ENCODE results near the gene RAB43. TPM values are rescaled to one million over a fixed set of nuclear protein-coding genes. Genes with fewer than 3 reads are reported as not detected.
"Not testable (repeated sequence)": the region's sequence is repeated elsewhere in the genome, so short reads cannot be mapped to it uniquely, and the experiment has no call there.

Gene RAB43
- 10 to 100 TPM; 36.9 to 38.8 TPM for total RNA-seq

DNA sequence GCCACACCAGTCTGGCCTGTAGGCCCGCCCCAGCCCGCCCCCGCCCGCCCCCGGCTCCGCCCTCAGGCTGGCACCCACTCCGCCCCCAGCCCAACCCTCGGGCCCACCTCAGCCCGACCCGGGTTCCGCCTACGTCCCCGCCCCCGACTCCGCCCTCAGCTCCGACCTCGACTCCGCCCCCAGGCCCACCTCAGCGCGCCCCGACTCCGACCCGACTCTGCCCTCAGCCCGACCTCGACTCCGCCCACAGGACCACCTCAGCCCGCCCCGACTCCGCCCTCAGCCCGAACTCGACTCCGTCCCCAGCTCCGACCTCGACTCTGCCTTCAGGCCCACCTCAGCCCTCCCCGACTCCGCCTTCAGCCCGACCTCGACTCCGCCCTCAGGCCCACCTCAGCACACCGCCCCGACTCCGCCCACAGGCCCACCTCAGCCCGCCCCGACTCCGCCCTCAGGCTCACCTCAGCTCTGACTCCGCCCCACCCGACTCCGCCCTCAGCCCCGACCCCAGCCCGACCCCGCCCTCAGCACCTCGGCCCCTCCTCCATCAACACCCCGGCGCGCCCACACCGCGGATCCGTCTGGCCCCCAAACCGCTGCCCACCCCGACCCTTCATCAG lies at the start of gene RAB43:
Gene RAB43, minus strand, starts transcription at position 13 of the 620 bp plus-strand sequence. CDS start 315 bp downstream, outside the sequence.
- H3K27me3 Mint-ChIP-seq: peaks cover 3% of the 10 kb centered on the region
- peak within 1 kb of the TSS; percentile 95 for H3K4me3 Mint-ChIP-seq
- H3K9me3 Mint-ChIP-seq: no peaks in the 10 kb centered on the region
- H3K36me3 Mint-ChIP-seq: peaks cover 42% of the 10 kb centered on the region
- peaks cover 31% of the 10 kb centered on the region for H3K4me1 Mint-ChIP-seq
- H3K27ac Mint-ChIP-seq: peak within 1 kb of the TSS; percentile 99
- DNase-seq: peak; percentile 90

GRCh38 chr3:129166579-129167332 lies 45.2 kb upstream of the RAB43 start:
- Mint-ChIP-seq H3K4me3 (no peak overlapping the region), H3K36me3 (peaks cover 48% of the 10 kb centered on the region), H3K27ac (peak overlapping the region; percentile 54), H3K27me3 (no peaks in the 10 kb centered on the region), H3K9me3 (no peaks in the 10 kb centered on the region), H3K4me1 (peaks cover 27% of the 10 kb centered on the region)
- no peak for DNase-seq

GRCh38 chr3:129165594-129165993 lies 44.0 kb upstream of the RAB43 start:
- H3K4me3 Mint-ChIP-seq, H3K9me3 Mint-ChIP-seq, H3K27ac Mint-ChIP-seq, H3K27me3 Mint-ChIP-seq, DNase-seq: not testable (repeated sequence)
- H3K36me3 Mint-ChIP-seq: peaks cover 40% of the 10 kb centered on the region
- peaks cover 21% of the 10 kb centered on the region for H3K4me1 Mint-ChIP-seq

DNA sequence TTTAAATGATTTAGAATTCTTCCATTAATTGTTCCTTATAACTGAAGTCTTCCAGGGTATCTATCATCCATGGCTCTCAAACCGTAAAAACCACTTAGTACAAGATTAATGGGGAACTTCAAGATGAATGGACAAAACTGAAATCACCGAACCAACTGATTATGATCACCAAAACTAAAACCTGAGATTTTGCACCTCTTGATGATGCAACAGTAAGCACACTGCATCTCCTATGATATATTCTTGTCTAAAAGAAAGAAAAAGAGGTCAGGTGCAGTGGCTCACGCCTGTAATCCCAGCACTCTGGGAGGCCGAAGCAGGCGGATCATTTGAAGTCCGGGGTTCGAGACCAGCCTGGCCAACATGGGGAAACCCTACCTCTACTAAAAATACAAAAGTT lies 42.9 kb upstream of the RAB43 start:
- no peak for DNase-seq
- Mint-ChIP-seq H3K36me3 (peaks cover 33% of the 10 kb centered on the region), H3K4me3 (no peak overlapping the region), H3K27ac (peak overlapping the region; percentile 66), H3K9me3 (no peaks in the 10 kb centered on the region), H3K4me1 (peaks cover 20% of the 10 kb centered on the region), H3K27me3 (no peaks in the 10 kb centered on the region)

DNA sequence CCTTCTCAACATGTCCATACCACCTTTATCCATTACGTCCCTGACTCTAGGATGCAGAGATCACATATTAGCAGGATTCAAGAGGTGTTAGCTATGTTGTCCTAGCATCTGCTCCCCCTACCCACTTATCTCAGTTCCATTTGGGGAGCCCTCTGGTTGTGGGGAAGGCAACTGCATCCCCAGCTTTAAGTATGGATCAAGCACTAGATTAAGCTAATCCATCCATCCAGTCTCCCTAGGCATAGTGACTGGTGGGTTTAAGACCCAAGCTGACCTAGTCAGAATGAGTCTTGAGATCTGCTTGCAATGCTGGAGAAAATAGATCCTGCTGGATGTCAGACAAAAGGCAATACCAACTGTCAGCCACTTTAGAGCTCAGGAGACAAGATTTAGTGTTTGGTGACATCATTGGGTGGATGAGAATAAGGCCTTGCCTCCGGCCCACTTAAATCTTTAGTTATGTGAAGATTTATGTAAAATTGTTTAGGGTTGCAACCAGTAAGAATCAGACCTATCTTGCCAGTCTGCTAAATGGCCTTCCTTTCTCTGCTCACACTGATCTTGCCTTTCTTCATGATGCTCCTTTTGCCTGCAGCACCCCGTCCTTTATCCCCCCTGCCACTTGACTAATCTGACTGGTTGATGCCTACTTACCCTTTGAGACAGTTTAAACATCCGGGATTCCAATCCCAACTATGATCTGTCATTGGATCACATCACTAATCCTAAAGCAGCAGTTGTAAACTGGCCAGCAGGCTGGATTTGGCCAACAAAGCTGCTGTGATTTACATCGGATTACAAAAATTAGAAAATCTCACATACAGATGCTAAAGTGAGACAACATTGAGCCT lies 41.4 kb upstream of the RAB43 start:
- Mint-ChIP-seq H3K27me3 (no peaks in the 10 kb centered on the region), H3K4me3 (peak overlapping the region; percentile 89), H3K9me3 (no peaks in the 10 kb centered on the region), H3K36me3 (peaks cover 37% of the 10 kb centered on the region), H3K27ac (peak overlapping the region; percentile 99), H3K4me1 (peaks cover 32% of the 10 kb centered on the region)
- DNase-seq: no peak

- H3K36me3 Mint-ChIP-seq: peaks cover 27% of the 10 kb centered on the region
- peak overlapping the region; percentile 89 for H3K4me3 Mint-ChIP-seq
- no peaks in the 10 kb centered on the region for H3K27me3 Mint-ChIP-seq
- H3K9me3 Mint-ChIP-seq: no peaks in the 10 kb centered on the region
- peak overlapping the region; percentile 99 for H3K27ac Mint-ChIP-seq
- DNase-seq: peak; percentile 49
- H3K4me1 Mint-ChIP-seq: peaks cover 30% of the 10 kb centered on the region
These were observed 40.3 kb upstream of the RAB43 start for GRCh38 chr3:129161860-129162271.

DNA sequence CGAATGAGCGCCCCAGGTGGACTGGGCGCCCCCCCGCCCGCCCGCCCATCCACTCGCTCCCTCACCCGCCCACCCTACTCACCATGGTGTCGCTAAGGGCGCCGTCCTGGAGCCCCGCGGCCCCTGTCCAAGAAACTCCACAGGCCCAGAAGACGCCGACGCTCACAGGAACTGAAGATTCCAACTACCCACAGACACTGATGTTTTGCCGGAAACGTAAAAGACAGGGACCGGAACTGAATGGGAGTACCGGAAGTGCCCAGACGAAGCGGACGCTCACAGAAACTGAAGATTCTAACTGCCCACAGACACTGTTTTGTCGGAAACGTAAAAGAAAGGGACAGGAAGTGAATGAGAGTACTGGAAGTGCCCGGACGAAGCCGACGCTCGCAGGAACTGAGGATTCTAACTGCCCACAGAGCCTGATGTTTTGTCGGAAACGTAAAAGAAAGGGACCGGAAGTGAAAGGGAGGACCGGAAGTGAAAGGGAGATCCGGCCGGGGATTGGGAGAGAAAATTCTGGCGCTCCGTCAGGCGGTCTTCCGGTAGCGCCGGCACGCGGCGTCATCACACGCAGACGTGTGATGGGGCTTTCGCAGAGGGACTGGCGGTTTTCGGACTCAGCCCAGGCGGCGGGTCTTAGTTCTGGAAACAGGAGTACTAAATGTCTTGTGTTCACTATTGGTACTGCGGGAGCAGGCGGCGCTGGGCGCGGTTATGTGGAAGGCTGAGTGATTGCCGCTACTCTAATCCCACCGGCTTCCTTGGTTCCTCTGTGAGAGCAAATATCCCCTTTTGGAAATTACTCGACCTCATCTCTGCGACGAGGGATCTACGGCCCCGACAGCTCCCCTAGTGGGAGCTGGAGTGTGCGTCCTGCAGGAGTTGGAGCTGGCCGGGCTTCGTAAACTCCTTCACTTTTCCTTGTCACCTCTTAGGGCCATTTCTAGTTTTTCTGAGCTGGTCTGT lies 39.6 kb upstream of the RAB43 start, which contains the start of gene ISY1:
Gene ISY1, minus strand, starts transcription at position 173 of the 969 bp plus-strand sequence. Its CDS starts 88 bp downstream, at position 85.
- H3K4me1 Mint-ChIP-seq: peaks cover 30% of the 10 kb centered on the region

GRCh38 chr3:129144786-129145185 lies 23.2 kb upstream of the RAB43 start:
- Mint-ChIP-seq H3K27ac (no peak overlapping the region), H3K27me3 (no peaks in the 10 kb centered on the region), H3K4me1 (no peaks in the 10 kb centered on the region), H3K36me3 (peaks cover 8% of the 10 kb centered on the region), H3K4me3 (no peak overlapping the region), H3K9me3 (no peaks in the 10 kb centered on the region)
- DNase-seq: no peak

More for the DNA sequence above, 39.6 kb upstream of the RAB43 start, which contains the start of gene ISY1:
- no peaks in the 10 kb centered on the region for H3K9me3 Mint-ChIP-seq
- DNase-seq: peak; percentile 91
- peak within 1 kb of the TSS; percentile 99 for H3K27ac Mint-ChIP-seq
- H3K27me3 Mint-ChIP-seq: no peaks in the 10 kb centered on the region
- H3K36me3 Mint-ChIP-seq: peaks cover 23% of the 10 kb centered on the region
- peak within 1 kb of the TSS; percentile 89 for H3K4me3 Mint-ChIP-seq

GRCh38 chr3:129141011-129141410 lies 19.4 kb upstream of the RAB43 start:
- H3K27me3 Mint-ChIP-seq, H3K4me1 Mint-ChIP-seq, DNase-seq, H3K27ac Mint-ChIP-seq, H3K4me3 Mint-ChIP-seq, H3K9me3 Mint-ChIP-seq: not testable (repeated sequence)
- H3K36me3 Mint-ChIP-seq: peaks cover 10% of the 10 kb centered on the region

DNA sequence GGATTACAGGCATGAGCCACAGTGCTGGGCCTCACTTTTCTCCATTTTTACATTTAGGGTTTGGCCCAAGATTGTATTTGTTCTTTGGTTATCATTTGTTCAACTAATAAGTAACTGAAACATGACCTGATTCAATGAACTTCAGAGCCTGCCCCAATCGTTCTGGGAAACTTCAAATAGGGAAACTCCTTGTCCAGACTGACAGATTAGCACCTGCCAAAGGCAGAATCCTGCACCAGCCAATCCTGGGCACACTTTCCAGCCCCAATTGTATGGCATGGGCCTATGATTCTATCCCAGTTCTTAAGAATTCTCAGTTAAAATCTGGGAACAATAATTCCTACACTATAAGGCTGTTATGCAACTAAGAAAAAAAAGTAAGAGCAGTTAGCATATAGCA lies 18.3 kb upstream of the RAB43 start:
- H3K36me3 Mint-ChIP-seq: peaks cover 6% of the 10 kb centered on the region
- no peaks in the 10 kb centered on the region for H3K4me1 Mint-ChIP-seq
- H3K4me3 Mint-ChIP-seq: no peak overlapping the region
- DNase-seq: no peak
- no peaks in the 10 kb centered on the region for H3K9me3 Mint-ChIP-seq
- H3K27ac Mint-ChIP-seq: no peak overlapping the region
- no peaks in the 10 kb centered on the region for H3K27me3 Mint-ChIP-seq

- H3K4me3 Mint-ChIP-seq, H3K9me3 Mint-ChIP-seq, H3K27me3 Mint-ChIP-seq, DNase-seq, H3K27ac Mint-ChIP-seq, H3K36me3 Mint-ChIP-seq, H3K4me1 Mint-ChIP-seq: not testable (repeated sequence)
These were observed 14.7 kb upstream of the RAB43 start for GRCh38 chr3:129136275-129136674.

- Mint-ChIP-seq H3K4me1 (peaks cover 10% of the 10 kb centered on the region), H3K4me3 (no peak overlapping the region), H3K27ac (peak overlapping the region; percentile 32), H3K36me3 (peaks cover 6% of the 10 kb centered on the region), H3K9me3 (no peaks in the 10 kb centered on the region), H3K27me3 (no peaks in the 10 kb centered on the region)
- no peak for DNase-seq
These were observed 10.7 kb upstream of the RAB43 start for GRCh38 chr3:129132097-129132866.

GRCh38 chr3:129131465-129132088 lies 10.0 kb upstream of the RAB43 start:
- Mint-ChIP-seq H3K27me3 (no peaks in the 10 kb centered on the region), H3K9me3 (no peaks in the 10 kb centered on the region), H3K4me1 (peaks cover 10% of the 10 kb centered on the region), H3K4me3 (no peak overlapping the region), H3K36me3 (peaks cover 6% of the 10 kb centered on the region), H3K27ac (peak overlapping the region; percentile 3)
- no peak for DNase-seq
